ENCODE measurements around the gene DNAJC3. TPM values are rescaled to one million over a fixed set of nuclear protein-coding genes. Genes with fewer than 3 reads are reported as not detected.
A peak's percentile ranks its signal among the peaks of the same experiment; 100 is the strongest.
"Not testable (repeated sequence)": the region's sequence is repeated elsewhere in the genome, so short reads cannot be mapped to it uniquely, and the experiment has no call there.

The DNAJC3 gene
- total RNA-seq, 1 experiment from 2014 or later = 21.2 TPM

DNA sequence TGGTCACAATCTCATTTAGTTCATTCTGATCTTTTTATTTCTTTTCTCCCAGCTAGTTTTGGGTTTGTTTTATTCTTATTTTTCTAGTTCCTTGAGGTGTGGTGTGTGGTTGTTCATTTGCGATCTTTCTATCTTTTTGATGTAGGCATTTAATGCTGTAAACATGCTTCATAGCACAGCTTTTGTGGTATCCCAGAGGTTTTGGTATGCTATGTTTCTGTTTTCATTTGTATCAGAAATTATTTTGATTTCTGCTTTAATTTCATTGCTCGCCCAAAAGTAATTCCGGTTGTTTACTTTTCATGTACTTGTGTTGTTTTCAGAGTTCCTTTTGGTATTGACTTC, 12.6 kb downstream of the DNAJC3 start:
- no peaks in the 10 kb centered on the region for H3K9me3 ChIP-seq (ENCODE audit: control insufficient read depth, low read depth, low read length)
- H3K9me3 Mint-ChIP-seq = peaks cover 28 to 37% of the 10 kb centered on the region in 2 experiments
- H3K18ac ChIP-seq (ENCODE audit: insufficient read length, low read depth, low read length) = no peak overlapping the region
- TF ChIP-seq, protein P1, sequence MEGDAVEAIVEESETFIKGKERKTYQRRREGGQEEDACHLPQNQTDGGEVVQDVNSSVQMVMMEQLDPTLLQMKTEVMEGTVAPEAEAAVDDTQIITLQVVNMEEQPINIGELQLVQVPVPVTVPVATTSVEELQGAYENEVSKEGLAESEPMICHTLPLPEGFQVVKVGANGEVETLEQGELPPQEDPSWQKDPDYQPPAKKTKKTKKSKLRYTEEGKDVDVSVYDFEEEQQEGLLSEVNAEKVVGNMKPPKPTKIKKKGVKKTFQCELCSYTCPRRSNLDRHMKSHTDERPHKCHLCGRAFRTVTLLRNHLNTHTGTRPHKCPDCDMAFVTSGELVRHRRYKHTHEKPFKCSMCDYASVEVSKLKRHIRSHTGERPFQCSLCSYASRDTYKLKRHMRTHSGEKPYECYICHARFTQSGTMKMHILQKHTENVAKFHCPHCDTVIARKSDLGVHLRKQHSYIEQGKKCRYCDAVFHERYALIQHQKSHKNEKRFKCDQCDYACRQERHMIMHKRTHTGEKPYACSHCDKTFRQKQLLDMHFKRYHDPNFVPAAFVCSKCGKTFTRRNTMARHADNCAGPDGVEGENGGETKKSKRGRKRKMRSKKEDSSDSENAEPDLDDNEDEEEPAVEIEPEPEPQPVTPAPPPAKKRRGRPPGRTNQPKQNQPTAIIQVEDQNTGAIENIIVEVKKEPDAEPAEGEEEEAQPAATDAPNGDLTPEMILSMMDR (conservative IDR thresholded peaks at IDR 0.05) = no peak
- H2BK12ac ChIP-seq (ENCODE audit: insufficient read length, low read depth, low read length) = no peak overlapping the region
- no peak overlapping the region for H4K8ac ChIP-seq (replicated peaks; ENCODE audit: insufficient read length, low read depth, low read length)
- no peak overlapping the region for H2BK15ac ChIP-seq (ENCODE audit: low read depth, low read length)
- peaks cover 2% of the 10 kb centered on the region for H3K4me1 ChIP-seq (ENCODE audit: insufficient read depth, low read length)
- no peak overlapping the region for H2BK20ac ChIP-seq (ENCODE audit: low read depth, low read length, poor library complexity, severe bottlenecking)
- WGBS (ENCODE audit: extremely low coverage, insufficient read length, low lambda C conversion rate) = no CpG with 5 or more reads among the region's 3 CpGs
- H4K91ac ChIP-seq (ENCODE audit: insufficient read length, low read depth, low read length) = no peak overlapping the region
- no peak overlapping the region for H3K56ac ChIP-seq (ENCODE audit: insufficient read length, low read depth, low read length)
- no peak overlapping the region for H2BK120ac ChIP-seq (ENCODE audit: low read depth, low read length, poor library complexity, severe bottlenecking)
- 0 out of 7 replicates have a peak overlapping the region, but pooled peaks of 1 of the 3 experiments have one; percentile 11 for H3K27ac Mint-ChIP-seq
- no peak for DNase-seq
- peaks cover 4% of the 10 kb centered on the region for H3K79me1 ChIP-seq (ENCODE audit: insufficient read depth, low read depth, low read length, poor library complexity, severe bottlenecking)
- H3K27me3 Mint-ChIP-seq (ENCODE audit: low read depth) = no peaks in the 10 kb centered on the region; the same call in 1 of the 2 replicates
- H2AK5ac ChIP-seq (ENCODE audit: insufficient read length, low read length) = no peak overlapping the region
- no peaks in the 10 kb centered on the region for H3K27me3 ChIP-seq (ENCODE audit: insufficient read depth, low read length)
- no peaks in the 10 kb centered on the region for H4K20me1 ChIP-seq (ENCODE audit: control insufficient read depth, insufficient read depth, insufficient read length)
- no peak overlapping the region for H3K14ac ChIP-seq (ENCODE audit: insufficient read depth, low read length)
- no peak overlapping the region for H3K4me2 ChIP-seq (ENCODE audit: insufficient read depth, insufficient read length, low read length)
- no peaks in the 10 kb centered on the region for H3K23me2 ChIP-seq (ENCODE audit: insufficient read length, low read depth, low read length, poor library complexity, severe bottlenecking)
- H3K27ac ChIP-seq (ENCODE audit: insufficient read length, low read depth, low read length) = no peak overlapping the region
- no peak overlapping the region for H3K9ac ChIP-seq (ENCODE audit: extremely low read depth, insufficient read length, low read length)
- no peak overlapping the region for H3K23ac ChIP-seq (ENCODE audit: insufficient read length, low read depth, low read length)
- peaks cover 9 to 34% (median 30%) of the 10 kb centered on the region in 3 experiments for H3K36me3 Mint-ChIP-seq (ENCODE audit: insufficient read depth in 1 of 3, low read depth in 3 of 3)
- H3K4me3 Mint-ChIP-seq = no peak overlapping the region
- no peak overlapping the region for H3T11ph ChIP-seq (ENCODE audit: low read length)
- no peak overlapping the region for H3K4ac ChIP-seq (ENCODE audit: low read depth, low read length)
- H3K79me2 ChIP-seq (ENCODE audit: insufficient read depth, low read length) = peaks cover 4% of the 10 kb centered on the region; the same call in 1 of the 2 replicates
- no peak overlapping the region for H2BK5ac ChIP-seq (ENCODE audit: insufficient read length, low read length)
- H4K5ac ChIP-seq (ENCODE audit: insufficient read length, low read depth, low read length) = no peak overlapping the region
- peaks cover 15 to 18% of the 10 kb centered on the region in 2 experiments; a peak in 3 of 4 replicates for H3K4me1 Mint-ChIP-seq
- H2AFZ ChIP-seq (ENCODE audit: low read length) = no peak overlapping the region

DNA sequence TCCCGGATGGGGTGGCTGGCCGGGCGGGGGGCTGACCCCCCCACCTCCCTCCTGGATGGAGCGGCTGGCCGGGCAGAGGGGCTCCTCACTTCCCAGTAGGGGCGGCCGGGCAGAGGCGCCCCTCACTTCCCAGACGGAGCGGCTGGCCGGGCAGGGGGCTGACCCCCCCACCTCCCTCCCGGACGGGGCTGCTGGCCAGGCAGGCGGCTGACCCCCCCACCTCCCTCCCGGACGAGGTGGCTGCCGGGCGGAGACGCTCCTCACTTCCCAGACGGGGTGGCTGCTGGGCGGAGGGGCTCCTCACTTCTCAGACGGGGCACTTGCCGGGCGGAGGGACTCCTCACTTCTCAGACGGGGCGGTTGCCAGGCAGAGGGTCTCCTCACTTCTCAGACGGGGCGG, 14.0 kb downstream of the DNAJC3 start:
- not testable (repeated sequence) for H3K4me1 ChIP-seq (ENCODE audit: insufficient read depth, low read length); H2AFZ ChIP-seq (ENCODE audit: low read length); H4K5ac ChIP-seq (ENCODE audit: insufficient read length, low read depth, low read length); DNase-seq; H3K18ac ChIP-seq (ENCODE audit: insufficient read length, low read depth, low read length); H3K27ac ChIP-seq (ENCODE audit: insufficient read length, low read depth, low read length); H3K27me3 Mint-ChIP-seq (ENCODE audit: low read depth); H3K9me3 ChIP-seq (ENCODE audit: control insufficient read depth, low read depth, low read length); H4K8ac ChIP-seq (replicated peaks; ENCODE audit: insufficient read length, low read depth, low read length); H4K20me1 ChIP-seq (ENCODE audit: control insufficient read depth, insufficient read depth, insufficient read length); H3K56ac ChIP-seq (ENCODE audit: insufficient read length, low read depth, low read length); H2AK5ac ChIP-seq (ENCODE audit: insufficient read length, low read length); H3K27me3 ChIP-seq (ENCODE audit: insufficient read depth, low read length); H3K4me3 Mint-ChIP-seq; H3K23ac ChIP-seq (ENCODE audit: insufficient read length, low read depth, low read length); H3T11ph ChIP-seq (ENCODE audit: low read length); H3K4ac ChIP-seq (ENCODE audit: low read depth, low read length); H3K9ac ChIP-seq (ENCODE audit: extremely low read depth, insufficient read length, low read length); H3K14ac ChIP-seq (ENCODE audit: insufficient read depth, low read length); H3K79me2 ChIP-seq (ENCODE audit: insufficient read depth, low read length); H4K91ac ChIP-seq (ENCODE audit: insufficient read length, low read depth, low read length); H3K23me2 ChIP-seq (ENCODE audit: insufficient read length, low read depth, low read length, poor library complexity, severe bottlenecking); H3K4me2 ChIP-seq (ENCODE audit: insufficient read depth, insufficient read length, low read length); H2BK5ac ChIP-seq (ENCODE audit: insufficient read length, low read length); H2BK12ac ChIP-seq (ENCODE audit: insufficient read length, low read depth, low read length); H2BK15ac ChIP-seq (ENCODE audit: low read depth, low read length); H2BK20ac ChIP-seq (ENCODE audit: low read depth, low read length, poor library complexity, severe bottlenecking); H2BK120ac ChIP-seq (ENCODE audit: low read depth, low read length, poor library complexity, severe bottlenecking); H3K79me1 ChIP-seq (ENCODE audit: insufficient read depth, low read depth, low read length, poor library complexity, severe bottlenecking); H3K27ac Mint-ChIP-seq
- no CpG with 5 or more reads among the region's 28 CpGs for WGBS (ENCODE audit: extremely low coverage, insufficient read length, low lambda C conversion rate)
- Mint-ChIP-seq H3K4me1 (peaks cover 9 to 14% of the 10 kb centered on the region in 2 experiments; a peak in 3 of 4 replicates), H3K36me3 (ENCODE audit: insufficient read depth in 1 of 3, low read depth in 3 of 3) (peaks cover 9 to 26% (median 25%) of the 10 kb centered on the region in 3 experiments), H3K9me3 (peaks cover 28 to 31% of the 10 kb centered on the region in 2 experiments)

Data from H9 (cell line).